Measurements from ENCODE around the gene IDUA. TPM values are rescaled to one million over a fixed set of nuclear protein-coding genes. Genes with fewer than 3 reads are reported as not detected.

The IDUA gene
- total and polyA plus RNA-seq, 4 donors, result 3.0 to 4.5 (median 3.8) TPM

- H3K27me3 ChIP-seq (ENCODE audit: control insufficient read depth in 4 of 4, insufficient read depth in 4 of 4, low read length in 3 of 4), result no peaks in the 10 kb centered on the region
Observed at GRCh38 chr4:1022051-1022738, 35.4 kb downstream of the IDUA start.

DNA sequence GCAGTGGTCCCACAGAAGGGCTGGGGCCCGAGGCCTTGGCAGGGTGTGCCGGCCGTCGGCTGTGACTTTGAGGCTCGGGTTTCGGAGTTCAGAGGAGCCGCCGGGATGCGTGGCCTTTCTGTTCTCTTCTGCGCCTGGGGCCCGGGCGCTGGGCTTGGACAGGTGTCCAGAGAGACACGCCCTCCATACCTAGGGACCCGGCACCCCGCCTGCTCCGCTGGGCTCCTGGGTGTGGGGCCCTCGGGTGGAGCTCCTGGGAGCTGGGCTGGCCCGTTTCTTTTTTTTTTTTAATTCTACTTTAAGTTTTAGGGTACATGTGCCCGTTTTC, 35.9 kb downstream of the IDUA start:
- TF ChIP-seq YY1 (IDR thresholded peaks at IDR 0.05) (no peak), SP1 (IDR thresholded peaks at IDR 0.05) (no peak), ZBTB33 (IDR thresholded peaks at IDR 0.05) (no peak), JUND (IDR thresholded peaks at IDR 0.05) (no peak), TAF1 (conservative IDR thresholded peaks at IDR 0.05) (no peak), FOXA1 (IDR thresholded peaks at IDR 0.05) (no peak), EGR1 (IDR thresholded peaks at IDR 0.05; ENCODE audit: low read depth in 2 of 2) (no peak), GABPA (IDR thresholded peaks at IDR 0.05 in 1 of 2, conservative IDR thresholded peaks at IDR 0.05 in 1 of 2) (no peak), HNF4A (conservative IDR thresholded peaks at IDR 0.05) (no peak)
- TF ChIP-seq, protein P1, sequence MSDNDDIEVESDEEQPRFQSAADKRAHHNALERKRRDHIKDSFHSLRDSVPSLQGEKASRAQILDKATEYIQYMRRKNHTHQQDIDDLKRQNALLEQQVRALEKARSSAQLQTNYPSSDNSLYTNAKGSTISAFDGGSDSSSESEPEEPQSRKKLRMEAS (IDR thresholded peaks at IDR 0.05), result no peak
- no peak overlapping the region for H3K9ac ChIP-seq (ENCODE audit: low read depth in 1 of 2, low read length in 2 of 2)
- no peak for DNase-seq (ENCODE audit: low spot score)
- H3K4me3 ChIP-seq (ENCODE audit: low read depth in 1 of 3, low read length in 3 of 3), result no peak overlapping the region
- 86% methylated on average over 19 of the region's 19 CpGs for WGBS
- peaks cover 0 to 5% (median 0%) of the 10 kb centered on the region in 4 donors for H3K4me1 ChIP-seq (ENCODE audit: control insufficient read depth in 4 of 4, insufficient read depth in 4 of 4, low read length in 3 of 4)
- no peaks in the 10 kb centered on the region for H3K27me3 ChIP-seq (ENCODE audit: control insufficient read depth in 4 of 4, insufficient read depth in 4 of 4, low read length in 3 of 4)
- H3K27ac ChIP-seq (ENCODE audit: low read depth in 1 of 2, low read length in 2 of 2), result no peak overlapping the region
- no peaks in the 10 kb centered on the region for H3K9me3 ChIP-seq (ENCODE audit: control insufficient read depth in 4 of 4, low read length in 3 of 4)
- peaks cover 0 to 17% (median 10%) of the 10 kb centered on the region in 4 donors for H3K36me3 ChIP-seq (ENCODE audit: control insufficient read depth in 4 of 4, insufficient read depth in 3 of 4, low read depth in 1 of 4, low read length in 3 of 4)

More at GRCh38 chr4:1022051-1022738, 35.4 kb downstream of the IDUA start:
- peaks cover 0 to 4% (median 0%) of the 10 kb centered on the region in 4 donors for H3K4me1 ChIP-seq (ENCODE audit: control insufficient read depth in 4 of 4, insufficient read depth in 4 of 4, low read length in 3 of 4)
- no peaks in the 10 kb centered on the region for H3K9me3 ChIP-seq (ENCODE audit: control insufficient read depth in 4 of 4, low read length in 3 of 4)
- DNase-seq (ENCODE audit: low spot score), result no peak
- H3K9ac ChIP-seq (ENCODE audit: low read depth in 1 of 2, low read length in 2 of 2), result no peak overlapping the region
- no peak overlapping the region for H3K27ac ChIP-seq (ENCODE audit: low read depth in 1 of 2, low read length in 2 of 2)
- TF ChIP-seq EGR1 (IDR thresholded peaks at IDR 0.05; ENCODE audit: low read depth in 2 of 2), result no peak
- no peak for TF ChIP-seq SP1 (IDR thresholded peaks at IDR 0.05)
- no peak for TF ChIP-seq ZBTB33 (IDR thresholded peaks at IDR 0.05)
- TF ChIP-seq JUND (IDR thresholded peaks at IDR 0.05), result no peak
- TF ChIP-seq, protein P2, sequence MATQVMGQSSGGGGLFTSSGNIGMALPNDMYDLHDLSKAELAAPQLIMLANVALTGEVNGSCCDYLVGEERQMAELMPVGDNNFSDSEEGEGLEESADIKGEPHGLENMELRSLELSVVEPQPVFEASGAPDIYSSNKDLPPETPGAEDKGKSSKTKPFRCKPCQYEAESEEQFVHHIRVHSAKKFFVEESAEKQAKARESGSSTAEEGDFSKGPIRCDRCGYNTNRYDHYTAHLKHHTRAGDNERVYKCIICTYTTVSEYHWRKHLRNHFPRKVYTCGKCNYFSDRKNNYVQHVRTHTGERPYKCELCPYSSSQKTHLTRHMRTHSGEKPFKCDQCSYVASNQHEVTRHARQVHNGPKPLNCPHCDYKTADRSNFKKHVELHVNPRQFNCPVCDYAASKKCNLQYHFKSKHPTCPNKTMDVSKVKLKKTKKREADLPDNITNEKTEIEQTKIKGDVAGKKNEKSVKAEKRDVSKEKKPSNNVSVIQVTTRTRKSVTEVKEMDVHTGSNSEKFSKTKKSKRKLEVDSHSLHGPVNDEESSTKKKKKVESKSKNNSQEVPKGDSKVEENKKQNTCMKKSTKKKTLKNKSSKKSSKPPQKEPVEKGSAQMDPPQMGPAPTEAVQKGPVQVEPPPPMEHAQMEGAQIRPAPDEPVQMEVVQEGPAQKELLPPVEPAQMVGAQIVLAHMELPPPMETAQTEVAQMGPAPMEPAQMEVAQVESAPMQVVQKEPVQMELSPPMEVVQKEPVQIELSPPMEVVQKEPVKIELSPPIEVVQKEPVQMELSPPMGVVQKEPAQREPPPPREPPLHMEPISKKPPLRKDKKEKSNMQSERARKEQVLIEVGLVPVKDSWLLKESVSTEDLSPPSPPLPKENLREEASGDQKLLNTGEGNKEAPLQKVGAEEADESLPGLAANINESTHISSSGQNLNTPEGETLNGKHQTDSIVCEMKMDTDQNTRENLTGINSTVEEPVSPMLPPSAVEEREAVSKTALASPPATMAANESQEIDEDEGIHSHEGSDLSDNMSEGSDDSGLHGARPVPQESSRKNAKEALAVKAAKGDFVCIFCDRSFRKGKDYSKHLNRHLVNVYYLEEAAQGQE (IDR thresholded peaks at IDR 0.05), result no peak
- TF ChIP-seq, protein P3, sequence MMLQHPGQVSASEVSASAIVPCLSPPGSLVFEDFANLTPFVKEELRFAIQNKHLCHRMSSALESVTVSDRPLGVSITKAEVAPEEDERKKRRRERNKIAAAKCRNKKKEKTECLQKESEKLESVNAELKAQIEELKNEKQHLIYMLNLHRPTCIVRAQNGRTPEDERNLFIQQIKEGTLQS (IDR thresholded peaks at IDR 0.05), result no peak
- 92% methylated on average over 46 of the region's 46 CpGs for WGBS
- peaks cover 0 to 17% (median 10%) of the 10 kb centered on the region in 4 donors for H3K36me3 ChIP-seq (ENCODE audit: control insufficient read depth in 4 of 4, insufficient read depth in 3 of 4, low read depth in 1 of 4, low read length in 3 of 4)
- no peak overlapping the region for H3K4me3 ChIP-seq (ENCODE audit: low read depth in 1 of 3, low read length in 3 of 3)

Data from liver (tissue), 9 donors.